ENCODE measurements around the gene LRRC8E. TPM values are rescaled to one million over a fixed set of nuclear protein-coding genes. Genes with fewer than 3 reads are reported as not detected.
A peak's percentile ranks its signal among the peaks of the same experiment; 100 is the strongest.

LRRC8E gene
- polyA plus RNA-seq, 6 donors from 2014 or later: not detected

GRCh38 chr19:7849631-7849999 is 38.7 kb upstream of the LRRC8E start:
- no peak overlapping the region for H3K4me3 Mint-ChIP-seq
- H3K36me3 Mint-ChIP-seq: no peaks in the 10 kb centered on the region
- H3K27ac Mint-ChIP-seq: no peak overlapping the region
- H3K9me3 Mint-ChIP-seq: no peaks in the 10 kb centered on the region
- H3K4me1 Mint-ChIP-seq: peaks cover 6 to 12% (median 7%) of the 10 kb centered on the region in 3 donors
- DNase-seq (no peak), ATAC-seq (ENCODE audit: low read depth in 2 of 2) (no peak)
- H3K27me3 Mint-ChIP-seq: peaks cover 0 to 8% (median 0%) of the 10 kb centered on the region in 3 donors

- Mint-ChIP-seq H3K4me1 (peaks cover 6 to 12% (median 7%) of the 10 kb centered on the region in 3 donors), H3K27me3 (peaks cover 0 to 8% (median 0%) of the 10 kb centered on the region in 3 donors), H3K27ac (no peak overlapping the region), H3K9me3 (no peaks in the 10 kb centered on the region), H3K4me3 (peak overlapping the region in 1 of 8 donors; percentile 22), H3K36me3 (no peaks in the 10 kb centered on the region)
- no peak for ATAC-seq (ENCODE audit: low read depth in 2 of 2)
- no peak for DNase-seq
These were observed 38.1 kb upstream of the LRRC8E start for GRCh38 chr19:7850000-7850813.

DNA sequence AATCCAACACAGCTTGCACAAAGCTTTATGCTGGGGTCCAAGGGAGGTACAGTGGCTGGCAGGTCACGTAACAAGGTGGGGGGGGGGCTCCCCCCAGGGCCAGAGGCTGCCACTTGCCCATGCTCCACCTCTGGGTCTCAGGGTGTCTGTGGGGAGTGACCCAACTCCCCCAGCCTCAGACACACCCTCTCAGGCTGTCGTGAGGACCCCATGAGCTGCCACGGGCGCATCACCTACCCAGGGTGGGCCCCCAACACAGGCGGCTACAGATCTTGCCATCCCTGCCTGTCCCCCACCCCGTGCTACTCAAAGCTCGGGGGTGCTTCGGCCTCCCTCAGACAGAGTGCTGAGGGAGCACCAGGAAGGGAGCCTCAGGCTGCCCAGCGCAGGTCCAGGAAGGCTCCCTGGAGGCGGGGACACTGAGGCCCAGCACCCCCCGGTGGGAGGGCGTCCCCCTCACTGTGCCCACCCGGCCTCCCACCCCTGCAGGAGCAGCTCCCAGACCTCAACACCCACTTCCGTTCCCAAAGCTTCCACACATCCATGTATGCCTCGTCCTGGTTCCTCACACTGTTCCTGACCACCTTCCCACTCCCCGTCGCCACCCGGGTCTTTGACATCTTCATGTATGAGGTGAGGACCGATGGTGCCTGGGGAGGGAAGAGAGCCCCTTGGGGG is 37.2 kb upstream of the LRRC8E start:
- Mint-ChIP-seq H3K36me3 (no peaks in the 10 kb centered on the region), H3K4me1 (peaks cover 6 to 12% (median 7%) of the 10 kb centered on the region in 3 donors), H3K27me3 (peaks cover 0 to 8% (median 0%) of the 10 kb centered on the region in 3 donors), H3K4me3 (no peak overlapping the region), H3K27ac (no peak overlapping the region), H3K9me3 (no peaks in the 10 kb centered on the region)
- no peak for DNase-seq
- ATAC-seq (ENCODE audit: low read depth in 2 of 2): no peak

DNA sequence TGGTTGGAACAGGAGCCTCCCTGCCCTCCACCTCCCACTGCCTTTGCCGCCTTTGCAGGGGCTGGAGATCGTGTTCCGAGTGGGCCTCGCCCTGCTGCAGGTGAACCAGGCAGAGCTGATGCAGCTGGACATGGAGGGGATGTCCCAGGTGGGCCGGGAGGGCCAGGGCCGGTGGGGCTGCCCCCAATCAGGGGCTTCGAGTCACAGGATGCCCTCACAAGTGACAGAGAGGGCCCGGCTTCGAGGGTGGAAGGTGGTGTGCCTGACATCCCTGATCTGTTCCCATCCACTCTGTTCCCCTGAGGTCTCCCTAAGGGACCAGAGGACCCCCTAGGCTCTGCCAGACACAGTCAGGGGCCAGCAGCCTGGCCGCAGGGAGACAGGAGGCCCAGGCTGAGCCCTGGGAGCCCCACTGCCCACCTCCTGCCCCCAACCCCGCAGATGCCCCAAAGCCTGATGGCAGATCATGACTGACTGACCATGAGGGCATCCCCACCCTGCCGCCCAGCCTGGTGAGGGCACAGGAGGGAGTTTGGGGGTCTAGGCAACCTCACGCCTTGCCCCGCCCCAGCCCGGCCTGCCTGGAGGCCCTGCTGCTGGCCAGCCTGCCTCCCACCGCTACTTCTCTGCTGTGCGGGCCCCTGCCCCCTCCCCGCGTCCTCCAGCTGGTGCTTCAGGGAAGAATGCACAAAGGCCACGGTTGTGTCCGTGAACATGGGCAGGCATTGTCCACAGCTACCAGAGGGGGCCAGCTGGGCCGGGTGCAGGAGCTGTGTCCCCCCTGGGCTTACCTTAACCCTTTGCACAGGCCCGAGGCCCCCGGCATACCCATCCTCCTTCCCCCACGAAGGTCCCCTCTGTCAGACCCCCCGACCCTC is 36.4 kb upstream of the LRRC8E start:
- H3K4me3 Mint-ChIP-seq: no peak overlapping the region
- peaks cover 0 to 12% (median 5%) of the 10 kb centered on the region in 3 donors for H3K27me3 Mint-ChIP-seq
- no peak overlapping the region for H3K27ac Mint-ChIP-seq

DNA sequence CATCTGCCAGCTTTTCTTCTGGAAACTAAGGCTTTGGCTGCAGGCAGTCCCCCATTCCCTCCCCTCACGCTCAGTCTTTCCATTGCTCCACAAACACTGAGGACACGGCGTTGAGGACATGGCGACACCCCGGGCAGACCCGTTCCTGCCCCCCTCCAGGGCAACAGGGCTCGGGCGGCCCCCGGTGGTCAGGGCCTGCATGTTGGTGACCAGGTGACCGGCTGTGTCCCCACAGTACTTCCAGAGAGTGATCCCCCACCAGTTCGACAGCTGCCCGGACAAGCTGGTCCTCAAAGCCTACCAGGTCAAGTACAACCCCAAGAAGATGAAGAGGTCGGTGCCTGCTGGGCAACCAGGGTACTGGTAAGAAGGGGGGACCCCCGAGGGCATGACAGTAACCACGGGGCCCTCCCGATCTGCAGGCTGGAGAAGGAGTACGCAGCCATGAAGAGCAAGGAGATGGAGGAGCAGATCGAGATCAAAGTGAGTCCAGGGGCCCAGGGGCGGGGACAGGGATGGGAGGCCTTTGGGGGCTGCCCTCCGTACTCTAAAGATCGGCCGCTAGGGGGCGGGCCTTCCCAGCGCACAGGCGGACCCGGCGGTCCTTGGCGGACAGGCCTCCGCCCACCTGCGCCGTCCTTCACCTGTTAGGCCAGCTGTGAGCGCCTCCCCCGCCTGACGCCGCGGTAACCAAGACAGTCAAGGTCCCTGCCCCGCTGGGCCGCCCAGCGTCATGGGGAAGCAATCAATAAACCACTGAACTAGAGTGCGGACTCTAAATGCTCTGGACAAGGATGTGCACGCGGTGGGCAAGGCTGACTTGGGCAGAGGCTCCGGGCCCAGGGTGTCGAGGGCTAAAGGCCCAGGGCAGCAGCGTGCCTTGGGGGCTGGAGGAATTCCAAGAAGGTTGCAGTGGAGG is 35.2 kb upstream of the LRRC8E start:
- Mint-ChIP-seq H3K9me3 (no peaks in the 10 kb centered on the region), H3K4me3 (no peak overlapping the region), H3K27me3 (peaks cover 0 to 21% (median 11%) of the 10 kb centered on the region in 3 donors), H3K4me1 (peaks cover 6 to 12% (median 7%) of the 10 kb centered on the region in 3 donors), H3K27ac (peak overlapping the region in 3 of 6 donors; percentile 39 to 85 (median 61)), H3K36me3 (no peaks in the 10 kb centered on the region)
- ATAC-seq (ENCODE audit: low read depth in 2 of 2) (peak; percentile 91 to 95), DNase-seq (peak; percentile 64)

More for the DNA sequence above, 36.4 kb upstream of the LRRC8E start:
- ATAC-seq (ENCODE audit: low read depth in 2 of 2) (no peak), DNase-seq (no peak)
- Mint-ChIP-seq H3K36me3 (no peaks in the 10 kb centered on the region), H3K9me3 (no peaks in the 10 kb centered on the region), H3K4me1 (peaks cover 6 to 12% (median 7%) of the 10 kb centered on the region in 3 donors)

DNA sequence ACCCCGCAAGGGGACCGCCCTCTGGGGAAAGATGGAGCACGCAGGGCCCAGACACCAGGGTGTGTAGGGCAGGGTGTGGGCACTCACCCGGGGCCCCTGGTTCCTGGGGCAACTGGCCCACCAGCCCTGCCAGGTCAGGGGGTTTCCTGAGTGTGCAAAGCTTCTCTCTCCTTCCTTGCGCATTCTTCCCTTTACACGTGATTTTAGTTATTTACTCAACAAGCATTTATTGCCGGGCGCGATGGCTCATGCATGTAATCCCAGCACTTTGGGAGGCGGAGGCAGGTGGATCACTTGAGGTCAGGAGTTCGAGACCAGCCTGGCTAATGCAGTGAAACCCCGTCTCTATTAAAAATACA is 34.6 kb upstream of the LRRC8E start:
- peak; percentile 14 to 20 for ATAC-seq (ENCODE audit: low read depth in 2 of 2)
- Mint-ChIP-seq H3K9me3 (no peaks in the 10 kb centered on the region), H3K4me3 (no peak overlapping the region), H3K27ac (no peak overlapping the region), H3K4me1 (peaks cover 6 to 12% (median 7%) of the 10 kb centered on the region in 3 donors), H3K27me3 (peaks cover 0 to 21% (median 11%) of the 10 kb centered on the region in 3 donors), H3K36me3 (no peaks in the 10 kb centered on the region)
- DNase-seq: no peak

DNA sequence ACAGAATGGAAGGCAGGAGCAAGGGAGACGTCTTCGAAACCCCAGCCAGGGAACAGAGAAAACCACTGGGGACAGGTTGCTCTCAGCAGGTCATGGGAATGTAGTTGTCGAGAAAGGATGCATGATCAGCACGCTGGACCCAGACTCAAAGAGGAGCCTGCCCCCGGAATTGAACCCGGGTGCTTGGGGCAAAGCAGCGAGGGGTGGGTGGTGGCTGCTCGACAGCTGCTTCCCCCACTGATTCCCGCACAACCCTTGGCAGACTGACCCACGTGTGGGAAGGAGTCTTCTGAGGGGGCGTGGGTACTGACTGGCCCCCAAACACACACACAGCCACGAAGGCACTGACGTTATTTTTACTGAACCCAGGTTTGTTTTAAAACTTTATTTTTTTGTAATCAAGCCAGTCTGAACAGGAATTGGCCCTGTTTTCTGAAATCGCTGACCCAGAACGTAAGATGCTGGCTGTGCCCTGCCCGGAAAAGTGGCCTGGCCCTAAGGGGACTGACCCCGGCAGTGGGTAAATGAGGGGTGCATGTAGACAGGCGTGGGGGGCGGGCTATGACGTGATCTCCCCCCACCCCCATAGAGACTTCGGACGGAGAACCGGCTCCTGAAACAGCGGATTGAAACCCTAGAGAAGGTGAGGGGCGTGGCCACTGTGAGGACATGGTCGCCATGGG is 32.7 kb upstream of the LRRC8E start:
- DNase-seq (no peak), ATAC-seq (ENCODE audit: low read depth in 2 of 2) (no peak)
- Mint-ChIP-seq H3K4me1 (peaks cover 6 to 12% (median 7%) of the 10 kb centered on the region in 3 donors), H3K4me3 (no peak overlapping the region), H3K27ac (no peak overlapping the region), H3K27me3 (peaks cover 0 to 35% (median 16%) of the 10 kb centered on the region in 3 donors), H3K36me3 (no peaks in the 10 kb centered on the region), H3K9me3 (no peaks in the 10 kb centered on the region)

DNA sequence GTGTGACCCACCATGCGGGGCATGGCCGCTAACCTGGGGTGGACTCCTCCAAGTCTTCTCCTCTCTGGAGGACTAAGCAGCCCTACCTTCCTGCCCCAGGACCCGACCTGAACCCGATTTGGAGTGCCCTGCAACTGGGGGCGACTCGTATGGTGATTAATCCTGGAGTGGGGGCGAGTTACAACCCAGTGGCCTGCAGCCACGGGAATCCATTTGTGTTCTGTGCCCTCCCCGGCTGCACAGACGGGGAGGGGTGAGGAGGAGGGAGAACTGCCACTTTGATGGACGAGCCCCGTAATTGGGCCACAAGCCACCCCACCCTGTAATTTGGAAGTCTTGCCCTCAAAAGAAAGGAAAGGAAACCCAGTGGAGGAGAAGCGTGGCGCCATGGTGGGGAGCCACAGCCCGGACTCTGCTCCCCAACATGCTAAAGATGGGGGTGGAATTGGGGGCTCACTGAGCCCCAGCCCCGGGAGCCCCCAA is 32.2 kb upstream of the LRRC8E start:
- no peak for ATAC-seq (ENCODE audit: low read depth in 2 of 2)
- no peak for DNase-seq
- Mint-ChIP-seq H3K36me3 (no peaks in the 10 kb centered on the region), H3K4me3 (no peak overlapping the region), H3K9me3 (no peaks in the 10 kb centered on the region), H3K4me1 (peaks cover 6 to 14% (median 7%) of the 10 kb centered on the region in 3 donors), H3K27me3 (peaks cover 2 to 41% (median 22%) of the 10 kb centered on the region in 3 donors), H3K27ac (no peak overlapping the region)

DNA sequence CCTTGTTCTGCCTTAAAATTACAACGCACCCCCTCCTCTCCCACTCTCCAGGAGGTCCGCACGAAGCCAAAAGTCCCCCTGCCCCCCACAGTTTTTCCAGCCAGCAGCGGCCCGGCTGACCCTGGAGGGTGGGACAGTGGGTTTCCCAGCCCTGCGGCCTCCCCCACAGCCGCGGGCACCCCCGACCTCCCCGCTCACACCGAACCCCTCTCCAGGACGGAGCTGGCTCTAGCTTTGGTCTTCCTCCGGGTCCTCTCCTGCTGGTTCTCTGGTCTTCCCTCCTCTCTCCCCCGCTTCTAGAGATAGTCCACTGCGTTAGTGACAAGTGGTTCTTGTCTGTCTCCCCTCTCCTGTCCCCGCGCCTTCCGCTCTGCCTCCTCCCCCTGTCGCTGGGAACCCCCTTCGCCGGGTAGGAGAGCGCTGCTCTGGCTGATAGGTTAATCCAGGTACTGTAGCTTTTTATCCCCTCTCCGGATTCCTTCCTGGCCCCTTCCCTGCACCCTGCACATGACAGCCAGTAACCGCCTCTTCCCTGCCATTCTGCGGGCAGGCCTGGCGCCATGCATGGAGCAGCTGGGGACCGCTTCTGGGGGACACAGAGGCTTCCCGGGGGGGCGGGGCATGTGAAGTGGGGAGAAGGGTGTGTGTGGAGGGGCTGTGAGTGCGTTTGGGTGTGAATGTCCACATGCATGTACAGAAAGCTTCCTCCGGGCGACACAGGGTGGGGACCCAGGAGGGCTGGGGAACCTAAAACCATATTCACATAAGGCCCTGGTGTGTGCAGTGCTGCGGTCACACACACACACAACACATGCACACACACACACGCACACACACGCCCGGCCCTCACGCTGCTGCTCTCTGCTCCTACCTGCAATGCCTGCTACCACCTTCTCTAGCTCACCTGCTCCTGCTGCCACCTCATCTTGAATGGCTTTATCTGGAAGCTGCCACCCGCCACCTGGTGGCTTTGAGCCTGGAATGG is 31.3 kb upstream of the LRRC8E start:
- Mint-ChIP-seq H3K9me3 (no peaks in the 10 kb centered on the region), H3K27me3 (peaks cover 4 to 47% (median 26%) of the 10 kb centered on the region in 3 donors), H3K4me3 (peak overlapping the region in 1 of 8 donors; percentile 22), H3K36me3 (no peaks in the 10 kb centered on the region), H3K27ac (no peak overlapping the region), H3K4me1 (peaks cover 7 to 20% (median 10%) of the 10 kb centered on the region in 3 donors)
- DNase-seq (no peak), ATAC-seq (ENCODE audit: low read depth in 2 of 2) (no peak)

DNA sequence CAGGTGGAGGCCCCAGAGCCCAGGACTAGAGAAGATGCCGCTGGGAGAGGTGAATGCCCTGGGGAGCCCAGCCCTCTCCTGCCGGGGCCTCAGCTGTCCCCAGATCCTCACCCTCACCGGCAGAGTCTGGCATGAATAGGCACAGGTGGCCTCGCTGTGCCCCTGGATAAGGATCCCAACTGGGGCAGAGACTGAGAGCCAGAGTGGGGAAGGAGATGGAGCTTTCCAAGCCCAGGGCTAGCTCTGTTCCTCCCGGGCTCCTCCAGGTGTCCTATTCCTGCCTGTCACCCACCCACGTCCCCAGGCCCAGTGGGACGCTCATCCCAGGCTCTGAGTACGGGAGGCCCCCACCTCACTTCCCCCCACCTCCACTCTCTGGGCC is 30.6 kb upstream of the LRRC8E start:
- peaks cover 7 to 19% (median 8%) of the 10 kb centered on the region in 3 donors for H3K4me1 Mint-ChIP-seq
- ATAC-seq (ENCODE audit: low read depth in 2 of 2): no peak
- H3K9me3 Mint-ChIP-seq: no peaks in the 10 kb centered on the region
- peaks cover 4 to 43% (median 26%) of the 10 kb centered on the region in 3 donors for H3K27me3 Mint-ChIP-seq
- no peak overlapping the region for H3K27ac Mint-ChIP-seq
- H3K36me3 Mint-ChIP-seq: no peaks in the 10 kb centered on the region
- H3K4me3 Mint-ChIP-seq: no peak overlapping the region
- DNase-seq: no peak

GRCh38 chr19:7858109-7858770 is 30.1 kb upstream of the LRRC8E start:
- no peaks in the 10 kb centered on the region for H3K36me3 Mint-ChIP-seq
- peaks cover 3 to 14% (median 3%) of the 10 kb centered on the region in 3 donors for H3K4me1 Mint-ChIP-seq
- no peak for DNase-seq
- H3K27me3 Mint-ChIP-seq: peaks cover 4 to 39% (median 26%) of the 10 kb centered on the region in 3 donors
- ATAC-seq (ENCODE audit: low read depth in 2 of 2): no peak
- H3K27ac Mint-ChIP-seq: no peak overlapping the region
- H3K9me3 Mint-ChIP-seq: no peaks in the 10 kb centered on the region
- no peak overlapping the region for H3K4me3 Mint-ChIP-seq
